Heart left ventricle (tissue), 13 donors: Measurements from ENCODE around the gene B4GALT7.

ENCODE experiments used
- CTCF ChIP-seq, 12 donors: fragments of 200-600 bp; sonication (generic) in 4 of 12; IDR thresholded peaks; one replicate each; pipeline versions ENCODE4 v1.5.0 to v1.8.0; 2018 to 2022; ENCODE audit warnings: antibody characterized with exemption in 12 of 12, mild to moderate bottlenecking in 5 of 12
- POLR2A ChIP-seq, 2 donors: fragments of 450-650 bp; IDR thresholded peaks; one replicate each; pipeline ENCODE4 v1.6.1; 2017; ENCODE audit warnings: antibody characterized with exemption in 2 of 2, mild to moderate bottlenecking in 2 of 2, moderate library complexity in 2 of 2
- donor health status: ischemic (EF 13 %, LVEDD 7.1; RV severe dilation, severe dysfunction).
- donor health status: DM: no; HTN: yes; CAD: no.
- donor health status: DM: no; HTN: no; CAD: no.
- donor health status: ischemic (EF 25% LVEDD 6.9; RV normal size, moderate dysfunction).
- donor health status: ischemic (EF 25% LVEDD 5.7; RV mildly dilated, moderate dysfunction).
- donor health status: ischemic (EF 35%, LVEDD 5.7; RV mildly dilated, moderate dysfunction).
- donor health status: nonischemic (EF 11% LVEDD 7.7; RV severe dilation, severe dysfunction).
- donor health status: DM: yes; HTN: yes; CAD: no.
- donor health status: PGD.
- donor health status: ischemic (EF 29% LVEDD 5.4; RV normal size, mild dysfunction).
- donor health status: nonischemic (EF 23%, LVEDD 6.1; RV moderate dilation, normal function).

GRCh38 chr5:177600508-177601018 is 631 bp downstream of the B4GALT7 start:
- TF ChIP-seq POLR2A (IDR thresholded peaks at IDR 0.05): no peak
- no peak for TF ChIP-seq CTCF (IDR thresholded peaks at IDR 0.05)
